MCF 10A (cell line): ENCODE measurements around the gene ZIK1. TPM values are rescaled to one million over a fixed set of nuclear protein-coding genes. Genes with fewer than 3 reads are reported as not detected.

Experiments
- BruUV-seq: library from RNA; stranded (reverse); fragments of 400-500 nt; replicated peaks from 2 replicates; lab custom pipeline; 2021; lab: Mats Ljungman, UMichigan
- CTCF ChIA-PET: fragments of 300-600 bp; sonication (Branson Sonifier 250); formaldehyde crosslinking; extraction: SDS; loops from one replicate; lab custom pipeline; 2021; ENCODE audit warnings: antibody characterized with exemption, inconsistent platforms; lab: Yijun Ruan, JAX
- POLR2A ChIA-PET: fragments of 300-600, 350-650 bp; sonication (Branson Sonifier 250); formaldehyde crosslinking; extraction: SDS; loops from one replicate; lab custom pipeline; 2020; ENCODE audit warnings: antibody characterized with exemption, inconsistent platforms; lab: Yijun Ruan, JAX
- DNase-seq: peaks from one replicate; pipeline ENCODE4 v3.0.0-alpha.2; 2018; ENCODE audit not compliant: unreplicated experiment
- H3K27ac Mint-ChIP-seq: one replicate; pipeline ENCODE4 v1.8.0; 2022; ENCODE audit warnings: mild to moderate bottlenecking, low read depth, mixed read lengths; ENCODE audit not compliant: unreplicated experiment
- H3K27me3 Mint-ChIP-seq: one replicate; pipeline ENCODE4 v1.8.0; 2022; ENCODE audit warnings: mixed read lengths; ENCODE audit not compliant: insufficient read depth, unreplicated experiment
- H3K36me3 Mint-ChIP-seq: one replicate; pipeline ENCODE4 v1.8.0; 2022; ENCODE audit warnings: mild to moderate bottlenecking, moderate library complexity, mixed read lengths; ENCODE audit not compliant: insufficient read depth, unreplicated experiment
- H3K4me1 Mint-ChIP-seq: one replicate; pipeline ENCODE4 v1.8.0; 2022; ENCODE audit warnings: mixed read lengths; ENCODE audit not compliant: insufficient read depth, unreplicated experiment
- H3K4me3 Mint-ChIP-seq: one replicate; pipeline ENCODE4 v1.8.0; 2022; ENCODE audit warnings: mild to moderate bottlenecking, moderate library complexity, mixed read lengths; ENCODE audit not compliant: unreplicated experiment
- H3K9me3 Mint-ChIP-seq: one replicate; pipeline ENCODE4 v1.8.0; 2022; ENCODE audit warnings: mixed read lengths; ENCODE audit not compliant: unreplicated experiment
- intact Hi-C: fragments of 100-400 bp; cut with micrococcal nuclease; formaldehyde crosslinking; loops from 2 replicates; pipeline ENCODE4 v1.14.1; 2022
- total RNA-seq: library from RNA; stranded (reverse); gene quantifications from 2 replicates; pipeline ENCODE4 v1.2.3, GENCODE V29; 2022
- TF ChIP-seq, protein P1 (sequence below): fragments of 200-600 bp; IDR thresholded peaks from one replicate; pipeline ENCODE4 v1.8.0; 2022; ENCODE audit warnings: antibody characterized with exemption, mild to moderate bottlenecking; ENCODE audit not compliant: unreplicated experiment

The ZIK1 gene
- total RNA-seq, 1 experiment from 2014 or later: not detected

DNA sequence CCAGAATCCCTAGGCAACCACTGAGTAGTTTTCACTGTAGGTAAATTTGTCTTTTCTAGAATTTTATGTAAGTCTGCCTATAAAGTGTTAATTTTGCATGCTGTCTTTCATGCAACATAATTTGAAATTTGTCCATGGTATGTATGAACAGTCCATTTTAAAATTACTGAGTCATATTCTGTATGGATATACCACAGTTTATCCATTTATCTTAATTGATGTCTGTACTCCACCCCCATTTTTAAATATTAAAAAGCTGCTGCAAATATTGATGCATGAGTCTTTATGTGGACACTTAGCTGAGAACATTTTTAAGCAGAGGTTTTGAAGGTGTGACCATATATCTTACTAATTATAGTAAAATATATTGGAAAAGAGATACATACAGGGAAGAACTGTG, 39.1 kb downstream of the ZIK1 start:
- H3K27me3 Mint-ChIP-seq: no peaks in the 10 kb centered on the region
- DNase-seq: no peak
- no peak overlapping the region for H3K4me3 Mint-ChIP-seq
- H3K27ac Mint-ChIP-seq: no peak overlapping the region
- BruUV-seq: no TSS peak
- ChIA-PET CTCF (no interaction called here), POLR2A (interaction anchor here (0.7 to 0.9 kb wide), 2 partner anchors 10 to 23 kb away, joined by 3 to 6 read pairs; partner anchors contain the start of gene ZNF211)
- peaks cover 58% of the 10 kb centered on the region for H3K36me3 Mint-ChIP-seq
- no peaks in the 10 kb centered on the region for H3K4me1 Mint-ChIP-seq
- TF ChIP-seq, protein P1, sequence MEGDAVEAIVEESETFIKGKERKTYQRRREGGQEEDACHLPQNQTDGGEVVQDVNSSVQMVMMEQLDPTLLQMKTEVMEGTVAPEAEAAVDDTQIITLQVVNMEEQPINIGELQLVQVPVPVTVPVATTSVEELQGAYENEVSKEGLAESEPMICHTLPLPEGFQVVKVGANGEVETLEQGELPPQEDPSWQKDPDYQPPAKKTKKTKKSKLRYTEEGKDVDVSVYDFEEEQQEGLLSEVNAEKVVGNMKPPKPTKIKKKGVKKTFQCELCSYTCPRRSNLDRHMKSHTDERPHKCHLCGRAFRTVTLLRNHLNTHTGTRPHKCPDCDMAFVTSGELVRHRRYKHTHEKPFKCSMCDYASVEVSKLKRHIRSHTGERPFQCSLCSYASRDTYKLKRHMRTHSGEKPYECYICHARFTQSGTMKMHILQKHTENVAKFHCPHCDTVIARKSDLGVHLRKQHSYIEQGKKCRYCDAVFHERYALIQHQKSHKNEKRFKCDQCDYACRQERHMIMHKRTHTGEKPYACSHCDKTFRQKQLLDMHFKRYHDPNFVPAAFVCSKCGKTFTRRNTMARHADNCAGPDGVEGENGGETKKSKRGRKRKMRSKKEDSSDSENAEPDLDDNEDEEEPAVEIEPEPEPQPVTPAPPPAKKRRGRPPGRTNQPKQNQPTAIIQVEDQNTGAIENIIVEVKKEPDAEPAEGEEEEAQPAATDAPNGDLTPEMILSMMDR: no peak
- intact Hi-C loops: no loop called here
- peaks cover 24% of the 10 kb centered on the region for H3K9me3 Mint-ChIP-seq

DNA sequence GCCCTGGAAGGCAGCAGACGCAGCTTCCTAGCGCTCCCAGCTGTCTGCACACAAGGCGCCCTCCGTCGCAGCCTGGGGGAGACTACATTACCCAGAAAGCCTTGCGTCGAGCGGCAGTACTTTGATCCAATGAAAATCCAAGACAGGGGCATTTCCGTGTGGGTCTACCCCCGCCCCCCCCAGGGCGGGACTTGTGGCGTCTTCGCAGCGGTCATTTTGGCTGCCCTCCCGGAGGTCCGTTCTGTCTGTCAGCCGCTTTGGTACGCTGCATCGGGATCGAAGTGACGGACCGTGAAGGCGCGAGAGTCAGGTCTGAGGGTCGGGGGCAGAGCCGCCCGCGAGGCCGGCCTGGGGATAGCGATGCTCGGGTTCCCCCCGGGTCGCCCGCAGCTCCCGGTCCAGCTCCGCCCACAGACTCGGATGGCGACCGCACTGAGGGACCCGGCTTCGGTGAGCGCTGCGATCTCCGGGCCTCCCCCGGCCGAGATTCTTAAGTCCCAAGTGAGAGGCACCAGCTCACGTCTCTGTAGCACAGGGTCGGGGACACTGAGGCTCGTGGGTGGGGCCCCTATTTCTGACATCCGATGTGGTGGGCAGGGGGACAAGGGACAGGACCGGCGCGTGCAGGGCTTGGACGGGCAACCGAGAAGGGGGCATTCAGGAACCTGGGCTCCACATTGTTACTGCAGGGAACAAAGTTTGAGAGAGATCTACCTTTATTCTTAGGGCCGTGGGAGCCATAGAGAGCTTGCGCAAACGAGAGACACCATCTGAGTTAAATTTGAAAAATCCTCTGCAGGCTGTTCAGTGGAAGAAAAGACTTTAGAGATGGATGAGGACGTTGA, 49.3 kb downstream of the ZIK1 start, which contains the start of gene ZNF211:
TSS of gene ZNF211 (plus strand) at position 182 of the 845 bp plus-strand sequence. CDS start at position 361, 179 bp downstream.
- peaks cover 16% of the 10 kb centered on the region for H3K4me1 Mint-ChIP-seq
- intact Hi-C loops: no loop called here

DNA sequence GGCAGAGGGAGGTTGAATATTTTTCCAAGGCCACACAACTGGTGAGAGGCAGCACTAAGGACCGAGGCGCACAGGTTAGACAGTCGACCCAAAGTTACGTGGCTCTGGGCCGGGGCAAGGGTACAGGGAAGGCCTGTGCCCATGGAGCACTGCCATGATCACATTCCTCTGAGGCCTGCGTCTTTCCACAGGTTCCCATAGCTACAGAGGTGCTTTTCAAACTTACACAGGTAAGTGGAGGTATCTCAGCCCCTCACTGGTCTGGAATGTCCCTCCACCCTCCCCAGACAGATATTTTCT, 49.8 kb downstream of the ZIK1 start:
- no peak for DNase-seq
- POLR2A ChIA-PET: interaction anchor here (0.6 to 2.2 kb wide), 7 partner anchors 9 to 136 kb away, joined by 3 to 16 read pairs (median 4); partner anchors contain the start of genes ZNF134, ZNF551 and ZNF586

More for the DNA sequence above, 49.3 kb downstream of the ZIK1 start, which contains the start of gene ZNF211:
- Mint-ChIP-seq H3K4me3 (peak within 1 kb of the TSS; percentile 96), H3K27me3 (no peaks in the 10 kb centered on the region), H3K9me3 (peaks cover 21% of the 10 kb centered on the region), H3K27ac (peak within 1 kb of the TSS; percentile 94), H3K36me3 (peaks cover 31% of the 10 kb centered on the region)
- BruUV-seq: no TSS peak
- CTCF ChIA-PET: interaction anchor here (0.7 to 1.1 kb wide), 3 partner anchors 21 to 596 kb away, joined by 3 read pairs; partner anchors contain the start of gene ZNF544
- POLR2A ChIA-PET: interaction anchor here (0.6 to 2.2 kb wide), 16 partner anchors 9 to 270 kb away, joined by 3 to 16 read pairs (median 4); partner anchors contain the start of genes ZNF134, ZNF551, ZNF552 and ZNF586
- TF ChIP-seq, protein P1: no peak
- peak; percentile 96 for DNase-seq

More for the DNA sequence above, 49.8 kb downstream of the ZIK1 start:
- CTCF ChIA-PET: interaction anchor here (1.1 kb wide), 1 partner anchor 595 kb away, joined by 3 read pairs; the partner anchor contains the start of gene ZNF544
- Mint-ChIP-seq H3K27me3 (no peaks in the 10 kb centered on the region), H3K9me3 (peaks cover 21% of the 10 kb centered on the region), H3K27ac (peak overlapping the region; percentile 94), H3K36me3 (peaks cover 34% of the 10 kb centered on the region), H3K4me1 (peaks cover 16% of the 10 kb centered on the region), H3K4me3 (peak overlapping the region; percentile 96)
- TF ChIP-seq, protein P1: no peak
- TSS peak; percentile 22 for BruUV-seq
- intact Hi-C loops: no loop called here
